Lower leg skin (tissue), 4 donors: Measurements from ENCODE around the gene CAMKV. TPM values are rescaled to one million over a fixed set of nuclear protein-coding genes. Genes with fewer than 3 reads are reported as not detected.
A peak's percentile ranks its signal among the peaks of the same experiment; 100 is the strongest.

ENCODE experiments used
- DNase-seq, 2 donors: peaks; one replicate each; pipeline ENCODE4 v3.0.0-alpha.2; 2019; ENCODE audit warnings: low spot score in 2 of 2
- H3K4me3 ChIP-seq: fragments of 200-600 bp; sonication (generic); 2 replicates; pipeline ENCODE4 v1.5.1; 2017; ENCODE audit warnings: mild to moderate bottlenecking, low read depth; ENCODE audit not compliant: poor library complexity, severe bottlenecking
- CTCF ChIP-seq, 3 donors: fragments of 450-650 bp; IDR thresholded peaks; one replicate each; pipeline ENCODE4 v1.5.1; 2016; ENCODE audit warnings: antibody characterized with exemption in 3 of 3, mild to moderate bottlenecking in 3 of 3, moderate library complexity in 2 of 3
- POLR2A ChIP-seq, 2 donors: fragments of 450-650 bp; IDR thresholded peaks; one replicate each; pipeline ENCODE4 v1.6.1; 2016 to 2017; ENCODE audit warnings: antibody characterized with exemption in 2 of 2, mild to moderate bottlenecking in 1 of 2, moderate library complexity in 1 of 2
- WGBS, 2 donors: methylation state at CpG; one replicate each; pipeline ENCODE4 v1.1.5; 2018; 5-methylcytosine and 5-hydroxymethylcytosine counted together
- intact Hi-C: fragments of 100-400 bp; cut with DNase I; formaldehyde crosslinking; loops from one replicate; pipeline ENCODE4 v1.15.0; 2023; ENCODE audit warnings: low total_unique reads
- total RNA-seq, 4 donors: library from RNA; depleted of rRNA; stranded (reverse); fragments of >200 nt; gene quantifications; one replicate each; pipeline ENCODE4 v1.1.0, GENCODE V29; 2016

The CAMKV gene
- total RNA-seq, 4 donors from 2014 or later = not detected

GRCh38 chr3:49903451-49904424, 34.0 kb upstream of the CAMKV start, which contains the start of gene MST1R:
MST1R (minus strand) TSS chr3:49903873; CDS start chr3:49903609, 264 bp downstream.
- intact Hi-C loops = no loop called here
- 35 to 39% methylated on average over 35 to 45 of the region's 65 CpGs for WGBS, 2 donors

GRCh38 chr3:49902511-49903345, 33.0 kb upstream of the CAMKV start:
- no peak for TF ChIP-seq POLR2A (IDR thresholded peaks at IDR 0.05)
- no peak for TF ChIP-seq CTCF (IDR thresholded peaks at IDR 0.05)
- H3K4me3 ChIP-seq = peak overlapping the region; percentile 9
- intact Hi-C loops = no loop called here
- WGBS, 2 donors = 53 to 76% methylated on average over 36 to 37 of the region's 44 CpGs
- DNase-seq = no peak

More at GRCh38 chr3:49903451-49904424, 34.0 kb upstream of the CAMKV start, which contains the start of gene MST1R:
- peak; percentile 76 to 96 for DNase-seq
- H3K4me3 ChIP-seq = peak within 1 kb of the TSS; percentile 9
- TF ChIP-seq POLR2A (IDR thresholded peaks at IDR 0.05) (no peak), CTCF (IDR thresholded peaks at IDR 0.05) (no peak)

GRCh38 chr3:49901366-49902339, 31.9 kb upstream of the CAMKV start:
- WGBS, 2 donors = 44 to 51% methylated on average over 11 of the region's 11 CpGs
- H3K4me3 ChIP-seq = no peak overlapping the region
- DNase-seq = no peak
- TF ChIP-seq POLR2A (IDR thresholded peaks at IDR 0.05) = no peak
- no peak for TF ChIP-seq CTCF (IDR thresholded peaks at IDR 0.05)
- intact Hi-C loops = no loop called here

- intact Hi-C loops = no loop called here
- TF ChIP-seq CTCF (IDR thresholded peaks at IDR 0.05) (no peak), POLR2A (IDR thresholded peaks at IDR 0.05) (no peak)
- 43 to 50% methylated on average over 5 to 8 of the region's 8 CpGs for WGBS, 2 donors
- no peak overlapping the region for H3K4me3 ChIP-seq
- DNase-seq = peak in 1 of 2 donors; percentile 63
These were observed 30.9 kb upstream of the CAMKV start for GRCh38 chr3:49900491-49901153.
